ENCODE data around the gene SERTM2. TPM values are rescaled to one million over a fixed set of nuclear protein-coding genes. Genes with fewer than 3 reads are reported as not detected.

The SERTM2 gene
- total and polyA plus RNA-seq, 5 donors from 2014 or later: not detected

DNA sequence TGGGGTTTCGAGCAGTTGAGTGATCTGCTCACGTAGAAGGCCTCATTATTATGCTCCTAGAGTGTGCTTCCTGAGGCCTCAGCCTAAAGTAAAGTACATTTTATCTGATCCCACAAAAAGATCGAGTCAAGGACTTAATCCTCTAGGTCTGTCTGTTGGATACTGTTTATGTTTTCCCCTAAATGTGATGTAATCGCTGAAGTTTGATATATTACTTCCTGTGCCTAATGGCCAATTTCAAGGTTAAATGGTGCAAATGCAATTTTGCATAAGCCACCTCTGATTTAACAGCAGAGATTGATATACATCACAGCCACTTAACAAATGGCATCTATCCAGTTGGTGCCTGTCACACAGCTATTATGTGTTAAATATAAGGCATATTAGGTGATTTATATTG, 19.4 kb upstream of the SERTM2 start:
- Mint-ChIP-seq H3K9me3 (peaks cover 0 to 5% (median 0%) of the 10 kb centered on the region in 7 donors), H3K36me3 (no peaks in the 10 kb centered on the region), H3K4me3 (no peak overlapping the region), H3K27ac (no peak overlapping the region), H3K4me1 (no peaks in the 10 kb centered on the region), H3K27me3 (no peaks in the 10 kb centered on the region)
- DNase-seq: no peak
- Histone ChIP-seq H3K9me3 (ENCODE audit: control insufficient read depth in 2 of 2, low read length in 2 of 2) (no peaks in the 10 kb centered on the region), H3K4me1 (ENCODE audit: control insufficient read depth, insufficient read depth, low read length, poor library complexity, severe bottlenecking) (no peaks in the 10 kb centered on the region), H3K36me3 (ENCODE audit: control insufficient read depth, insufficient read depth, low read length) (no peaks in the 10 kb centered on the region), H3K27ac (ENCODE audit: insufficient read depth, low read length, poor library complexity, severe bottlenecking) (no peak overlapping the region), H3K27me3 (ENCODE audit: control insufficient read depth, insufficient read depth, low read length) (no peaks in the 10 kb centered on the region), H3K4me3 (ENCODE audit: low read depth, low read length) (no peak overlapping the region)
- no peak for ATAC-seq (ENCODE audit: low read depth in 2 of 2)

GRCh38 chrX:111498538-111499103, 12.8 kb upstream of the SERTM2 start:
- no peak for ATAC-seq (ENCODE audit: low read depth in 2 of 2)

GRCh38 chrX:111503485-111503993, 7.9 kb upstream of the SERTM2 start:
- peaks cover 0 to 3% (median 0%) of the 10 kb centered on the region in 7 donors for H3K9me3 Mint-ChIP-seq
- H3K4me3 Mint-ChIP-seq: no peak overlapping the region
- H3K36me3 Mint-ChIP-seq: no peaks in the 10 kb centered on the region

More at GRCh38 chrX:111498538-111499103, 12.8 kb upstream of the SERTM2 start:
- Mint-ChIP-seq H3K9me3 (peaks cover 0 to 3% (median 0%) of the 10 kb centered on the region in 7 donors), H3K4me3 (no peak overlapping the region), H3K27me3 (no peaks in the 10 kb centered on the region), H3K36me3 (no peaks in the 10 kb centered on the region), H3K4me1 (no peaks in the 10 kb centered on the region), H3K27ac (no peak overlapping the region)
- no peak overlapping the region for H3K4me3 ChIP-seq (ENCODE audit: low read depth, low read length)
- no peak for DNase-seq
- no peaks in the 10 kb centered on the region for H3K9me3 ChIP-seq (ENCODE audit: control insufficient read depth in 2 of 2, low read length in 2 of 2)
- H3K27me3 ChIP-seq (ENCODE audit: control insufficient read depth, insufficient read depth, low read length): no peaks in the 10 kb centered on the region
- no peak overlapping the region for H3K27ac ChIP-seq (ENCODE audit: insufficient read depth, low read length, poor library complexity, severe bottlenecking)
- H3K36me3 ChIP-seq (ENCODE audit: control insufficient read depth, insufficient read depth, low read length): no peaks in the 10 kb centered on the region
- H3K4me1 ChIP-seq (ENCODE audit: control insufficient read depth, insufficient read depth, low read length, poor library complexity, severe bottlenecking): no peaks in the 10 kb centered on the region

DNA sequence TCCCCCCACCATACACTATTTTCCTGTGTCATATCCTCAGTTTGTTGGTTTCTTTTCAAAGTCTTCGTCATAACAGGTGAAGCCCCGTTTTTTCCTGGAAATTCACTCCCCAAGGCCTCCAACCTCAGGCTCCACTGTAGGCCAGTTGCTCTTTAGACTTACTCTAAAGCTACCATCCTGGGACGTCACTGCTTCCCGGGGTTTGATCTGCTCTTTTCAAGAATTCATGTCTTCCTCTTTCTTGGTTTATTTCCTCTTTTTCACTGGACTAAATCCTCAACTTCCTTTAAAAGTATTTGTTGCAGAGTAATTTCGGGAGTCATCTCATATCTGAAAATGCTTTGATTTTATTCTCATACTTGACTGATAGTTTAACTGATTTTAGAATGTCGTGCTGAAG, 6.5 kb upstream of the SERTM2 start:
- DNase-seq (no peak), ATAC-seq (ENCODE audit: low read depth in 2 of 2) (no peak)
- Mint-ChIP-seq H3K4me3 (no peak overlapping the region), H3K36me3 (no peaks in the 10 kb centered on the region), H3K4me1 (no peaks in the 10 kb centered on the region), H3K27ac (no peak overlapping the region), H3K27me3 (peaks cover 4% of the 10 kb centered on the region), H3K9me3 (peaks cover 0 to under 1% (median 0%) of the 10 kb centered on the region in 7 donors)
- no peaks in the 10 kb centered on the region for H3K4me1 ChIP-seq (ENCODE audit: control insufficient read depth, insufficient read depth, low read length, poor library complexity, severe bottlenecking)
- no peak overlapping the region for H3K4me3 ChIP-seq (ENCODE audit: low read depth, low read length)
- H3K36me3 ChIP-seq (ENCODE audit: control insufficient read depth, insufficient read depth, low read length): no peaks in the 10 kb centered on the region
- H3K27ac ChIP-seq (ENCODE audit: insufficient read depth, low read length, poor library complexity, severe bottlenecking): no peak overlapping the region
- no peaks in the 10 kb centered on the region for H3K27me3 ChIP-seq (ENCODE audit: control insufficient read depth, insufficient read depth, low read length)
- no peaks in the 10 kb centered on the region for H3K9me3 ChIP-seq (ENCODE audit: control insufficient read depth in 2 of 2, low read length in 2 of 2)

More at GRCh38 chrX:111503485-111503993, 7.9 kb upstream of the SERTM2 start:
- Histone ChIP-seq H3K36me3 (ENCODE audit: control insufficient read depth, insufficient read depth, low read length) (no peaks in the 10 kb centered on the region), H3K27ac (ENCODE audit: insufficient read depth, low read length, poor library complexity, severe bottlenecking) (no peak overlapping the region), H3K27me3 (ENCODE audit: control insufficient read depth, insufficient read depth, low read length) (no peaks in the 10 kb centered on the region), H3K4me1 (ENCODE audit: control insufficient read depth, insufficient read depth, low read length, poor library complexity, severe bottlenecking) (no peaks in the 10 kb centered on the region), H3K9me3 (ENCODE audit: control insufficient read depth in 2 of 2, low read length in 2 of 2) (no peaks in the 10 kb centered on the region), H3K4me3 (ENCODE audit: low read depth, low read length) (no peak overlapping the region)
- no peak overlapping the region for H3K27ac Mint-ChIP-seq
- no peaks in the 10 kb centered on the region for H3K4me1 Mint-ChIP-seq
- ATAC-seq (ENCODE audit: low read depth in 2 of 2): no peak
- H3K27me3 Mint-ChIP-seq: peaks cover 4% of the 10 kb centered on the region
- no peak for DNase-seq

GRCh38 chrX:111505783-111506182, 5.7 kb upstream of the SERTM2 start:
- no peaks in the 10 kb centered on the region for H3K36me3 Mint-ChIP-seq
- peaks cover 4% of the 10 kb centered on the region for H3K27me3 Mint-ChIP-seq
- Histone ChIP-seq H3K9me3 (ENCODE audit: control insufficient read depth in 2 of 2, low read length in 2 of 2) (no peaks in the 10 kb centered on the region), H3K4me1 (ENCODE audit: control insufficient read depth, insufficient read depth, low read length, poor library complexity, severe bottlenecking) (no peaks in the 10 kb centered on the region), H3K4me3 (ENCODE audit: low read depth, low read length) (no peak overlapping the region), H3K27ac (ENCODE audit: insufficient read depth, low read length, poor library complexity, severe bottlenecking) (no peak overlapping the region), H3K27me3 (ENCODE audit: control insufficient read depth, insufficient read depth, low read length) (no peaks in the 10 kb centered on the region), H3K36me3 (ENCODE audit: control insufficient read depth, insufficient read depth, low read length) (no peaks in the 10 kb centered on the region)
- no peak for DNase-seq
- no peaks in the 10 kb centered on the region for H3K4me1 Mint-ChIP-seq
- H3K27ac Mint-ChIP-seq: no peak overlapping the region
- H3K4me3 Mint-ChIP-seq: no peak overlapping the region
- H3K9me3 Mint-ChIP-seq: no peaks in the 10 kb centered on the region
- ATAC-seq (ENCODE audit: low read depth in 2 of 2): no peak

GRCh38 chrX:111506826-111507225, 4.6 kb upstream of the SERTM2 start:
- Histone ChIP-seq H3K36me3 (ENCODE audit: control insufficient read depth, insufficient read depth, low read length) (no peaks in the 10 kb centered on the region), H3K27ac (ENCODE audit: insufficient read depth, low read length, poor library complexity, severe bottlenecking) (no peak overlapping the region), H3K9me3 (ENCODE audit: control insufficient read depth in 2 of 2, low read length in 2 of 2) (no peaks in the 10 kb centered on the region), H3K4me3 (ENCODE audit: low read depth, low read length) (no peak overlapping the region), H3K4me1 (ENCODE audit: control insufficient read depth, insufficient read depth, low read length, poor library complexity, severe bottlenecking) (no peaks in the 10 kb centered on the region), H3K27me3 (ENCODE audit: control insufficient read depth, insufficient read depth, low read length) (no peaks in the 10 kb centered on the region)
- Mint-ChIP-seq H3K9me3 (no peaks in the 10 kb centered on the region), H3K36me3 (no peaks in the 10 kb centered on the region), H3K27ac (no peak overlapping the region), H3K4me1 (no peaks in the 10 kb centered on the region), H3K4me3 (no peak overlapping the region), H3K27me3 (peaks cover 4% of the 10 kb centered on the region)
- ATAC-seq (ENCODE audit: low read depth in 2 of 2): no peak
- no peak for DNase-seq

GRCh38 chrX:111507933-111508332, 3.5 kb upstream of the SERTM2 start:
- Histone ChIP-seq H3K9me3 (ENCODE audit: control insufficient read depth in 2 of 2, low read length in 2 of 2) (no peaks in the 10 kb centered on the region), H3K4me1 (ENCODE audit: control insufficient read depth, insufficient read depth, low read length, poor library complexity, severe bottlenecking) (no peaks in the 10 kb centered on the region), H3K4me3 (ENCODE audit: low read depth, low read length) (no peak overlapping the region), H3K27ac (ENCODE audit: insufficient read depth, low read length, poor library complexity, severe bottlenecking) (no peak overlapping the region), H3K36me3 (ENCODE audit: control insufficient read depth, insufficient read depth, low read length) (no peaks in the 10 kb centered on the region), H3K27me3 (ENCODE audit: control insufficient read depth, insufficient read depth, low read length) (no peaks in the 10 kb centered on the region)
- no peak for DNase-seq
- Mint-ChIP-seq H3K9me3 (peaks cover 0 to 2% (median 0%) of the 10 kb centered on the region in 7 donors), H3K36me3 (no peaks in the 10 kb centered on the region), H3K4me1 (no peaks in the 10 kb centered on the region), H3K27me3 (peaks cover 4% of the 10 kb centered on the region), H3K4me3 (no peak overlapping the region), H3K27ac (no peak overlapping the region)
- ATAC-seq (ENCODE audit: low read depth in 2 of 2): no peak

DNA sequence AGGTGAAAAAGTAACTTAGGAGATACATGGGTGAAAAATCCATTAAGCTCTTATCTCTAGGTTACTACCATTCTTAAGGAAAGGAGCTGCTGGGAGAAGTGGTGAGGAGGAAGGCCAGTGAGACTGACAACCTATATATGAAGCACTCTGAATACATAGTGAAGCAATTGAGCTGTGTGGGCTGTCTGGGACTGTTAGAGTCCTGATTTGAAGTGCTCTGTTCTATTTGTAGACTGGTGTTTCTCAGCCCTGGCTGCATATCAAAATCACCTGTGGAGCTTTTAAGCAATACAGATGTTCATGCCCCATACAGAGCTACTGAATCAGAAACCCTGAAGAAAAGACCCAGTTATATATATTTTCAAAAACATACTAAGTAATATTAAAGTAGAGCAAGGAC, 3.9 kb downstream of the SERTM2 start:
- Mint-ChIP-seq H3K27me3 (no peaks in the 10 kb centered on the region), H3K27ac (no peak overlapping the region), H3K9me3 (peaks cover 0 to 4% (median 0%) of the 10 kb centered on the region in 7 donors), H3K4me1 (no peaks in the 10 kb centered on the region), H3K36me3 (no peaks in the 10 kb centered on the region), H3K4me3 (no peak overlapping the region)
- no peak overlapping the region for H3K27ac ChIP-seq (ENCODE audit: insufficient read depth, low read length, poor library complexity, severe bottlenecking)
- H3K9me3 ChIP-seq (ENCODE audit: control insufficient read depth in 2 of 2, low read length in 2 of 2): no peaks in the 10 kb centered on the region
- H3K4me1 ChIP-seq (ENCODE audit: control insufficient read depth, insufficient read depth, low read length, poor library complexity, severe bottlenecking): no peaks in the 10 kb centered on the region
- H3K27me3 ChIP-seq (ENCODE audit: control insufficient read depth, insufficient read depth, low read length): no peaks in the 10 kb centered on the region
- no peak overlapping the region for H3K4me3 ChIP-seq (ENCODE audit: low read depth, low read length)
- no peak for DNase-seq
- no peaks in the 10 kb centered on the region for H3K36me3 ChIP-seq (ENCODE audit: control insufficient read depth, insufficient read depth, low read length)
- no peak for ATAC-seq (ENCODE audit: low read depth in 2 of 2)
